B cell (primary cell): ENCODE measurements around the gene DDX39B. TPM values are rescaled to one million over a fixed set of nuclear protein-coding genes. Genes with fewer than 3 reads are reported as not detected.

Source experiments
- ATAC-seq: fragments of 200-7000 bp; cut with Tn5 transposase; one replicate; pipeline ENCODE4 v1.10.0; 2021; ENCODE audit warnings: low read depth, mild to moderate bottlenecking, moderate number of reproducible peaks, moderate library complexity
- CTCF ChIA-PET: fragments of 350-600 bp; sonication (Branson Sonifier 250); formaldehyde crosslinking; loops from one replicate; lab custom pipeline; 2021; ENCODE audit warnings: antibody characterized with exemption, inconsistent platforms; lab: Charles Lee
- POLR2A ChIA-PET: fragments of 350-600 bp; sonication (Branson Sonifier 250); formaldehyde crosslinking; loops from one replicate; lab custom pipeline; 2021; ENCODE audit warnings: antibody characterized with exemption; lab: Charles Lee
- DNase-seq: peaks from one replicate; pipeline ENCODE4 v3.0.0; 2013
- H2AFZ ChIP-seq: 2 replicates; pipeline ENCODE4 v1.6.1; 2012; ENCODE audit warnings: mild to moderate bottlenecking, low read depth, low read length; ENCODE audit not compliant: insufficient read depth, poor library complexity, severe bottlenecking
- H3K27ac ChIP-seq, 2 donors: 1 replicate in 1 of 2; 2 replicates in 1 of 2; pipeline ENCODE4 v1.5.1; 2012 to 2013; ENCODE audit warnings: low read length in 2 of 2, mild to moderate bottlenecking in 2 of 2, moderate library complexity in 1 of 2
- H3K27me3 ChIP-seq, 4 experiments: fragments of 200-600 bp in 1 of 4; sonication (generic) in 1 of 4; replicated peaks in 1 of 4; 1 replicate in 2 of 4; 2 replicates in 2 of 4; pipeline versions ENCODE4 v1.6.1 to v1.7.0; 2013 to 2016; ENCODE audit warnings: low read length in 3 of 4, mild to moderate bottlenecking in 2 of 4, mixed read lengths in 1 of 4, moderate library complexity in 1 of 4; ENCODE audit not compliant: insufficient read depth in 4 of 4, control insufficient read depth in 3 of 4; ENCODE audit errors: control extremely low read depth in 1 of 4
- H3K36me3 ChIP-seq, 2 experiments: replicated peaks in 1 of 2; 1 replicate in 1 of 2; 2 replicates in 1 of 2; pipeline versions ENCODE4 v1.6.1 to v1.7.1; 2013; ENCODE audit warnings: low read length in 1 of 2; ENCODE audit not compliant: insufficient read depth in 2 of 2, control insufficient read depth in 1 of 2; ENCODE audit errors: control extremely low read depth in 1 of 2, extremely low read depth in 1 of 2
- H3K4me1 ChIP-seq, 2 donors: fragments of 200-600 bp in 1 of 2; sonication (generic) in 1 of 2; 1 replicate in 1 of 2; 2 replicates in 1 of 2; pipeline versions ENCODE4 v1.5.1 to v1.6.1; 2013 to 2017; ENCODE audit warnings: low read length in 2 of 2; ENCODE audit not compliant: control insufficient read depth in 2 of 2, insufficient read depth in 2 of 2
- H3K4me2 ChIP-seq: replicated peaks from 2 replicates; pipeline ENCODE3; 2012; ENCODE audit warnings: mild to moderate bottlenecking, low read depth, low read length; ENCODE audit not compliant: poor library complexity, severe bottlenecking
- H3K4me3 ChIP-seq, 5 experiments: fragments of 200-600 bp in 1 of 5; sonication (generic) in 1 of 5; 1 replicate in 3 of 5; 2 replicates in 2 of 5; pipeline versions ENCODE4 v1.5.1 to v1.7.0; 2011 to 2016; ENCODE audit warnings: low read length in 4 of 5, mild to moderate bottlenecking in 4 of 5, low read depth in 2 of 5, control low read depth in 1 of 5, moderate library complexity in 1 of 5; ENCODE audit not compliant: insufficient read depth in 1 of 5; ENCODE audit errors: control extremely low read depth in 1 of 5, extremely low read depth in 1 of 5
- H3K79me2 ChIP-seq: fragments of 200-600 bp; sonication (generic); one replicate; pipeline ENCODE4 v1.6.0; 2016; ENCODE audit warnings: low read length; ENCODE audit not compliant: control insufficient read depth, insufficient read depth
- H3K9ac ChIP-seq: fragments of 200-600 bp; sonication (generic); 2 replicates; pipeline ENCODE4 v1.6.1; 2017; ENCODE audit warnings: mild to moderate bottlenecking, low read length, moderate library complexity
- H3K9me3 ChIP-seq, 3 donors: one replicate each; pipeline versions ENCODE4 v1.6.1 to v1.7.1; 2013; ENCODE audit warnings: low read length in 2 of 3; ENCODE audit not compliant: control insufficient read depth in 2 of 3, insufficient read depth in 1 of 3; ENCODE audit errors: control extremely low read depth in 1 of 3
- H4K20me1 ChIP-seq: 2 replicates; pipeline ENCODE4 v1.6.0; 2012; ENCODE audit warnings: mild to moderate bottlenecking, low read length; ENCODE audit not compliant: insufficient read depth, control insufficient read depth, poor library complexity, severe bottlenecking
- H3K27ac Mint-ChIP-seq: one replicate; pipeline ENCODE4 v1.8.0; 2021; ENCODE audit warnings: mixed read lengths
- H3K27me3 Mint-ChIP-seq: one replicate; pipeline ENCODE4 v1.8.0; 2021; ENCODE audit warnings: mixed read lengths
- H3K4me1 Mint-ChIP-seq: one replicate; pipeline ENCODE4 v1.8.0; 2021; ENCODE audit warnings: mixed read lengths
- H3K4me3 Mint-ChIP-seq: one replicate; pipeline ENCODE4 v1.8.0; 2021; ENCODE audit warnings: mixed read lengths
- H3K9me3 Mint-ChIP-seq: one replicate; pipeline ENCODE4 v1.8.0; 2022; ENCODE audit warnings: mixed read lengths; ENCODE audit not compliant: insufficient read depth
- CTCF ChIP-seq: fragments of 200-600 bp; IDR thresholded peaks from one replicate; pipeline ENCODE4 v1.8.0; 2022; ENCODE audit warnings: antibody characterized with exemption, mild to moderate bottlenecking
- EZH2 ChIP-seq: IDR thresholded peaks from 2 replicates; pipeline ENCODE4 v1.6.1; 2012; ENCODE audit warnings: borderline replicate concordance, low read depth, mild to moderate bottlenecking, moderate library complexity, low read length; ENCODE audit not compliant: insufficient read depth, poor library complexity, severe bottlenecking
- WGBS: methylation state at CpG from one replicate; pipeline ENCODE4 v1.1.5; 2013; ENCODE audit warnings: missing lambda C conversion rate; ENCODE audit not compliant: insufficient coverage; 5-methylcytosine and 5-hydroxymethylcytosine counted together
- intact Hi-C: fragments of 100-400 bp; cut with micrococcal nuclease; formaldehyde crosslinking; loops from one replicate; pipeline ENCODE4 v1.10.0; 2022
- polyA plus RNA-seq: library from polyadenylated mRNA; depleted of rRNA; stranded (reverse); fragments of >200 nt; gene quantifications from 2 replicates; pipeline ENCODE4 v1.2.3, GENCODE V29; 2012
- total RNA-seq, 2 donors: library from RNA; stranded (reverse); fragments of 120-200 nt in 1 of 2; gene quantifications; 1 replicate in 1 of 2; 2 replicates in 1 of 2; pipeline versions ENCODE4 v1.2.3 to v1.2.4, GENCODE V29; 2013 to 2022

DDX39B gene
- total and polyA plus RNA-seq, 2 donors (not counting 1 experiment from before 2014, with no cell fraction given) = 576 to 838 TPM

DNA sequence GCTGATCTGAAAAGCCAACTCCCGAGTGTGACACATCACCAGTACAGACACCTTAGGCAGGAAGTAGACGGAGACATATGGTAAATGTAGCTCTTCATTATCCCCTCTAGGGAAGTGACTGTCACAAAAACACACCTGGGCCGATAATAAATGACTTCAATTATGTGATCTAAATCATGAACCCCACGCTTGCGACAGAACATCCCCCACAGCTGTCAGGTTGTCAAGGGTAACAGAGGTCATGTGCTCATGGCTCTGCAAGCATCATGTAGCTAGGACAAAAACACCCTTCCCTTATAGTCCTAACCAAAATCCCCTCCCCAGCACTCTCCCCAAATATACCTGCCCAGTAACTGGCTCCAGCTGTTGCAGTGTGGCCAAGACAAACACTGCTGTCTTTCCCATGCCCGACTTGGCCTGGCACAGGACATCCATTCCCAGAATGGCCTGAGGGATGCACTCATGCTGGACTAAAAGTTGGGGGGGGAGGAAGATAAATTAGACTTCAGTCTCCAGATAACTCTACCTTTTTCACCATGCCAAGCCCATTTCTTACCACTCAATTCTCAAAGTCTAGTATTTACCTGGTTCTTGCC, 2.9 kb downstream of the DDX39B start:
- peak overlapping the region; percentile 40 for H3K4me3 Mint-ChIP-seq
- no peak overlapping the region for H2AFZ ChIP-seq
- no peak overlapping the region for H3K4me3 ChIP-seq
- H3K36me3 ChIP-seq = peaks cover 4 to 67% of the 10 kb centered on the region in 2 experiments
- H3K79me2 ChIP-seq = peaks cover 57% of the 10 kb centered on the region
- WGBS = 96% methylated on average over 3 of the region's 6 CpGs
- H4K20me1 ChIP-seq = peaks cover 64% of the 10 kb centered on the region
- peak overlapping the region in 1 of 2 donors; percentile 46 for H3K27ac ChIP-seq
- H3K9me3 Mint-ChIP-seq = no peaks in the 10 kb centered on the region
- DNase-seq = no peak
- H3K4me1 Mint-ChIP-seq = peaks cover 47% of the 10 kb centered on the region
- ChIA-PET POLR2A (no interaction called here), CTCF (interaction anchor here (0.5 to 0.9 kb wide), 4 partner anchors 12 to 368 kb away, joined by 3 read pairs; no protein-coding TSS in a partner anchor)
- H3K27me3 Mint-ChIP-seq = no peaks in the 10 kb centered on the region
- no peaks in the 10 kb centered on the region for H3K27me3 ChIP-seq
- intact Hi-C loops = no loop called here
- peak overlapping the region; percentile 20 for H3K27ac Mint-ChIP-seq
- H3K9me3 ChIP-seq = no peaks in the 10 kb centered on the region
- TF ChIP-seq CTCF (no peak), EZH2 (no peak)
- peak overlapping the region; percentile 37 for H3K4me2 ChIP-seq
- no peak overlapping the region for H3K9ac ChIP-seq
- ATAC-seq = no peak
- peaks cover 30 to 36% of the 10 kb centered on the region in 2 donors for H3K4me1 ChIP-seq

DNA sequence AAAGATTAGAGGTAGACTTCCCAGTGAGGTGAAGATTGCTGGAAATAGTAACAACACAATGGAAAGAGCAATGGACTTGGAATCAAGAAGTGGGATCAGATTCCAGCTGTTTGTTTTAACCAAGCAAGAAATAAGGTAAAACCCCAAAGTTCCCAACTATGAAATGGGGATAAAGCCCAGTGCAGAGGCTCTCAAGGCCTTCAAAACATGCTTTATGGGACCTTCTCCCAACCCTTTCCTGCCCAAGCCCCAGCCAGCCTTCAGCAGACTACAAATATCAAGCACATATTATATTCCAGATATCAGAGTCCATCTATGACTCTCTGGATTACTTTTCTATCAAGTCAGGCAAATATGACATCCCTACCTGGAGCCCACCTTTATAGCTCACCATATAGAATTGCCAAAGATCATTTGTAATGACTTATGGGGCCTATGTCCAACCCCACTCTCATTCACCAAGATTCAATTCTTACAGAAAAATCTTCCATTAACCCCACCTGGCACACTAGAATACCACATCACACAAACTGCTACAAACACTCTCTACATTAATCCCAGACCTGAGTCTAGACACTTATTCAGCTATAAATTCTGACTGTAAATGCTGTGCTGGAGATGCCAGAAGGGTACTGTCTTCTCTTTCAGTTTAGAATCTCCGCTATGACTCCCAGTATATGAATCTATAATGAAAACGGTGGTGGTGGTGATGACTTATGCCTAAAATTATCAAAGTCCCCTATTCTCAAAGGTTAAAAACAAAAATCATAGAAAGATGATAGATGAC, 6.1 kb downstream of the DDX39B start:
- no peaks in the 10 kb centered on the region for H3K27me3 ChIP-seq
- no peaks in the 10 kb centered on the region for H3K9me3 ChIP-seq
- no peak overlapping the region for H3K9ac ChIP-seq
- no peak overlapping the region for H3K4me2 ChIP-seq
- DNase-seq (no peak), ATAC-seq (no peak)
- Mint-ChIP-seq H3K4me1 (peaks cover 40% of the 10 kb centered on the region), H3K4me3 (no peak overlapping the region), H3K27me3 (no peaks in the 10 kb centered on the region), H3K9me3 (no peaks in the 10 kb centered on the region), H3K27ac (no peak overlapping the region)
- TF ChIP-seq EZH2 = no peak
- no CpG with 5 or more reads among the region's 2 CpGs for WGBS
- no peak overlapping the region for H3K4me3 ChIP-seq
- POLR2A ChIA-PET = no interaction called here
- no peak overlapping the region for H2AFZ ChIP-seq
- peaks cover 46% of the 10 kb centered on the region for H3K79me2 ChIP-seq
- H3K4me1 ChIP-seq = peaks cover 21 to 25% of the 10 kb centered on the region in 2 donors
- intact Hi-C loops = no loop called here
- no peak overlapping the region for H3K27ac ChIP-seq
- CTCF ChIA-PET = interaction anchor here (0.6 kb wide), 1 partner anchor 63 kb away, joined by 3 read pairs; no protein-coding TSS in a partner anchor
- H3K36me3 ChIP-seq = peaks cover 4 to 97% of the 10 kb centered on the region in 2 experiments
- H4K20me1 ChIP-seq = peaks cover 90% of the 10 kb centered on the region
